ENCODE results near the gene FAM120AOS. TPM values are rescaled to one million over a fixed set of nuclear protein-coding genes. Genes with fewer than 3 reads are reported as not detected.

FAM120AOS gene
- total and polyA plus RNA-seq, 12 donors = 26.2 to 62.6 (median 46.6) TPM

- DNase-seq = no peak
- no peaks in the 10 kb centered on the region for H3K4me1 ChIP-seq (replicated peaks in 1 of 2)
- H3K4me3 ChIP-seq = no peak overlapping the region
- no peaks in the 10 kb centered on the region for H3K9me3 ChIP-seq (replicated peaks in 1 of 3)
- WGBS, 4 donors = 86 to 98% (median 95%) methylated on average over 1 of the region's 1 CpG
- H3K27ac ChIP-seq = no peak overlapping the region
- no peaks in the 10 kb centered on the region for H3K36me3 ChIP-seq (replicated peaks in 1 of 2)
- H3K27me3 ChIP-seq = no peaks in the 10 kb centered on the region
- intact Hi-C loops (cut with DNase I) = no loop called here
- TF ChIP-seq POLR2A (IDR thresholded peaks at IDR 0.05) = no peak
- TF ChIP-seq, protein P1, sequence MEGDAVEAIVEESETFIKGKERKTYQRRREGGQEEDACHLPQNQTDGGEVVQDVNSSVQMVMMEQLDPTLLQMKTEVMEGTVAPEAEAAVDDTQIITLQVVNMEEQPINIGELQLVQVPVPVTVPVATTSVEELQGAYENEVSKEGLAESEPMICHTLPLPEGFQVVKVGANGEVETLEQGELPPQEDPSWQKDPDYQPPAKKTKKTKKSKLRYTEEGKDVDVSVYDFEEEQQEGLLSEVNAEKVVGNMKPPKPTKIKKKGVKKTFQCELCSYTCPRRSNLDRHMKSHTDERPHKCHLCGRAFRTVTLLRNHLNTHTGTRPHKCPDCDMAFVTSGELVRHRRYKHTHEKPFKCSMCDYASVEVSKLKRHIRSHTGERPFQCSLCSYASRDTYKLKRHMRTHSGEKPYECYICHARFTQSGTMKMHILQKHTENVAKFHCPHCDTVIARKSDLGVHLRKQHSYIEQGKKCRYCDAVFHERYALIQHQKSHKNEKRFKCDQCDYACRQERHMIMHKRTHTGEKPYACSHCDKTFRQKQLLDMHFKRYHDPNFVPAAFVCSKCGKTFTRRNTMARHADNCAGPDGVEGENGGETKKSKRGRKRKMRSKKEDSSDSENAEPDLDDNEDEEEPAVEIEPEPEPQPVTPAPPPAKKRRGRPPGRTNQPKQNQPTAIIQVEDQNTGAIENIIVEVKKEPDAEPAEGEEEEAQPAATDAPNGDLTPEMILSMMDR (IDR thresholded peaks at IDR 0.05) = no peak
Measured at GRCh38 chr9:93417538-93417937, 35.8 kb downstream of the FAM120AOS start.

- Histone ChIP-seq H3K9me3 (replicated peaks in 1 of 3) (no peaks in the 10 kb centered on the region), H3K4me1 (replicated peaks in 1 of 2) (no peaks in the 10 kb centered on the region), H3K36me3 (replicated peaks in 1 of 2) (no peaks in the 10 kb centered on the region), H3K4me3 (no peak overlapping the region), H3K27me3 (no peaks in the 10 kb centered on the region), H3K27ac (no peak overlapping the region)
- intact Hi-C loops (cut with DNase I) = no loop called here
- no peak for DNase-seq
- TF ChIP-seq POLR2A (IDR thresholded peaks at IDR 0.05) = no peak
- TF ChIP-seq, protein P1 (IDR thresholded peaks at IDR 0.05) = no peak
- 78 to 88% (median 84%) methylated on average over 4 to 8 of the region's 8 CpGs for WGBS, 4 donors
Measured at GRCh38 chr9:93416530-93417235, 36.7 kb downstream of the FAM120AOS start.

- WGBS, 4 donors = 74 to 91% (median 81%) methylated on average over 2 of the region's 2 CpGs
- H3K36me3 ChIP-seq (replicated peaks in 1 of 2) = no peaks in the 10 kb centered on the region
- H3K4me1 ChIP-seq (replicated peaks in 1 of 2) = no peaks in the 10 kb centered on the region
- intact Hi-C loops (cut with DNase I) = no loop called here
- no peak for DNase-seq
- no peaks in the 10 kb centered on the region for H3K27me3 ChIP-seq
- H3K4me3 ChIP-seq = no peak overlapping the region
- no peak for TF ChIP-seq POLR2A (IDR thresholded peaks at IDR 0.05)
- TF ChIP-seq, protein P1 (IDR thresholded peaks at IDR 0.05) = no peak
- H3K27ac ChIP-seq = no peak overlapping the region
- no peaks in the 10 kb centered on the region for H3K9me3 ChIP-seq (replicated peaks in 1 of 3)
Measured at GRCh38 chr9:93415176-93415690, 38.1 kb downstream of the FAM120AOS start.

DNA sequence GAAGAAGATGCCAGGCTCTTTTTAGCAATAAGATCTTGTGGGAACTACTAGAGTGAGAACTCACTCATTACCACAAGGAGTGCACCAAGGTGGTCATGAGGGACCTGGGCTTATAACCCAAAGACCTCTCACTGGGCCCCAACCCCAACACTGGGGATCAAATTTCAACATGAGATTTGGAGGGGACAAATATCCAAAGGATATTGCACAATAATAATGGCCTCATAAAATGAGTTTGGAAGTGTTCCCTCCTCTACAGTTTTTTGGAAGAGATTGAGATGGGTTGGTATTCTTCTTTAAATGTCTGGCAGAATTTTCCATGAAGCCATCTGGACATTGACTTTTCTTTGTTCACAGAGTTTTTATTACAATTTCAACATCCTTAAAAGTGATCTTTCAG lies 39.9 kb downstream of the FAM120AOS start:
- Histone ChIP-seq H3K4me3 (no peak overlapping the region), H3K27me3 (no peaks in the 10 kb centered on the region), H3K27ac (no peak overlapping the region), H3K4me1 (replicated peaks in 1 of 2) (no peaks in the 10 kb centered on the region), H3K36me3 (replicated peaks in 1 of 2) (no peaks in the 10 kb centered on the region), H3K9me3 (replicated peaks in 1 of 3) (no peaks in the 10 kb centered on the region)
- intact Hi-C loops (cut with DNase I) = no loop called here
- TF ChIP-seq POLR2A (IDR thresholded peaks at IDR 0.05) = no peak
- TF ChIP-seq, protein P1 (IDR thresholded peaks at IDR 0.05) = no peak
- DNase-seq = no peak
